Pons (tissue), 1 donor: Measurements from ENCODE around the gene DIP2A.
"Not testable (repeated sequence)": the region's sequence is repeated elsewhere in the genome, so short reads cannot be mapped to it uniquely, and the experiment has no call there.

Experiments used
- DNase-seq: peaks from one replicate; pipeline ENCODE4 v3.0.0-alpha.2; 2016; ENCODE audit warnings: low spot score

DIP2A gene

DNA sequence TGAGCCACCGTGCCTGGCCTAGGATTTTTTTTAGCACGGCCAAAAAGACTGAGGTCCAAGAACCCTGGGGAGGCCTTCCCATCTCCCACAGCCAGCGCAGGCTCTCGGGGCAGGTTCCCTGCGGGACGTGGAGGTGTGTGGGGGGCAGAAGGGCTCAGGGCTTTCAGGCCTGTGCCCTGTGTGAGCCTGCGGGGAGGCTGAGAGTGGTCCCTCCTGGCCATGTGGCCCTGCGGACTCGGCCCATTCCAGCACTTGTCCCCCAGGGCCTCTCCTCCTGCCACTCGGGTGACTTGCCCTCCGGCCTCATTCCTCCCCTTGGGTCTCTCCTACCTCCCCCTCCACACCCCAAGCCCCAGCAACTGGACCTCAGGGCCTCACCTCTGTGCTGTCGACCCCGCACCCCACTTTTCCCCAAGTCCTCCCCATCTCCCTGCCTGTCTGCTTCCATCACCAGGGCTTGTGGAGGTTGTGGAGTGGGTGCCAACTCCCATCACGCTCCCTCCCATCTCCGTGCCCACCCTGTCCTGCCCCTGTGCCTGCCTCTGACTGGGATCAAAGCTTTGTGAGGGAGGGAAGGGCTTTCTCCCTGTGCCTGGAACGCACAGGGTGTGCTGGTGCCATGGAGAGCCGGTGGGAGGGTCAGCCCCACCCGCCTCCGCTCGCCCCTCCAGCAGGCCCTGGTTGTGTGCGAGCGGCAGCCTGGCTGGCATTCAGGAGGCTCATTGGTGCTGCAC, 32.2 kb upstream of the DIP2A start:
- no peak for DNase-seq

DNA sequence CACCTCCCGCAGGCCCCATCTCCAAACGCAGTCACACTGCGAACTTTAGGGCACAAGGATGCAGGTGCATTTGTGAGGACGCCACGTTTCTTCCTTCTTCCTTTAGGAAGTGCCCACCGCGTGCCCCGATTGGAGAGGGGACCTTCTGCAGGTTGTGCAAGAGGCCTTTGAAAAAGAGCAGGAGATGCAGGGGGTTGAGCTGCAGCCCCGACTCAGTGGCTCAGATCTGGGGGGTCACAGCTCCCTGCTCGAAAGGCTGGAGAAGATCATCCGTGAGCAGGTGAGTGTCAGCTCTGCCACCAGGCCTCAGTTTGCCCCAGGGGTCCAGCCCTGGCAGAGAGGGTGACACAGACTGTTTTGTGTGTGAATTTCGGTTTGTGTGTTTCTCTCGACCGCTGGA, 31.2 kb upstream of the DIP2A start:
- DNase-seq: no peak

DNA sequence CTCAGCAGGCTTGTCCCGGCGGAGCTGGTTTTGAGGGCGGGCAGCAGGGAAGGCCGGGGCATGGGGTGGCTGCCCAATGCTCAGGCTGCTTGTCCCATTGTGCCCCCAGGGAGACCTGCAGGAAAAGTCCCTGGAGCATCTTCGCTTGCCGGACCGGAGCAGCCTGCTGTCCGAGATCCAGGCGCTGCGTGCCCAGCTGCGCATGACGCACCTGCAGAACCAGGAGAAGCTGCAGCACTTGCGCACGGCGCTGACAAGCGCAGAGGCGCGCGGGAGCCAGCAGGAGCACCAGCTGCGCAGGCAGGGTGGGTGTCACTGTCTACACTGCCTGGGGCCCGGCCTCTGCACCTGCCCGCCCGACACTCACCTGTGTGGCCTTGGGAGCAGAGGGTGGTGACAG, 30.4 kb upstream of the DIP2A start:
- DNase-seq: no peak

DNA sequence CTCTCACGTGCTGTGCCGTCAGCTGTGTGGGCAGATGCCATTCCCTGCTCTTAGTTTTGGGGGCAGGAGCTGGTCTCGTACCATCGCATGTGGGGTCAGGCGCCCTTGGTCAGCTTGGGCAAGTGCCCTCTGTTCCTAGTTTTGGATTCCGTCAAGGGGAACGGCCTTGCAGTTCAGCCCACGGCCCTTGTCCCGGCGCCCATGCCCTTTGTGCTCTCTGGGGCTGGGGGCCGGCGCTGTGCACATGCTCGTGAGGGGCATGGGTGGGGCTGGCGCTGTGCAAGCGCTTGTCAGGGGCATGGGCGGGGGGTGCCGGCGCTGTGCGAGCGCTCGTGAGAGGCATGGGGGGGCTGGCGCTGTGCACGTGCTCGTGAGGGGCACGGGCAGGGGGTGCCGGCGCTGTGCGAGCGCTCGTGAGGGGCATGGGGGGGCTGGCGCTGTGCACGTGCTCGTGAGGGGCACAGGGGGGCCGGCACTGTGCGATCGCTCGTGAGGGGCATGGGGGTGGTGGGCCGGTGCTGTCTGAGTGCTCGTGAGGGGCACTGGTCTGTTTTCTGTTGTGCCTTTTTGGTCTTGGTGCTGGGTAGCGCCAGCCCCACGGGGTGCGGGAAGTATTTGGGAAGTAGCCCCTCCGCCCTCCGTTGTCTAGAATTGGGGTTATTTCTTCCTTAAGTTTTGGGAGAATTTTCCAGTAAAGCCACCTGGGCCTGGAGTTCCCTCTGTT, 29.5 kb upstream of the DIP2A start:
- no peak for DNase-seq

DNA sequence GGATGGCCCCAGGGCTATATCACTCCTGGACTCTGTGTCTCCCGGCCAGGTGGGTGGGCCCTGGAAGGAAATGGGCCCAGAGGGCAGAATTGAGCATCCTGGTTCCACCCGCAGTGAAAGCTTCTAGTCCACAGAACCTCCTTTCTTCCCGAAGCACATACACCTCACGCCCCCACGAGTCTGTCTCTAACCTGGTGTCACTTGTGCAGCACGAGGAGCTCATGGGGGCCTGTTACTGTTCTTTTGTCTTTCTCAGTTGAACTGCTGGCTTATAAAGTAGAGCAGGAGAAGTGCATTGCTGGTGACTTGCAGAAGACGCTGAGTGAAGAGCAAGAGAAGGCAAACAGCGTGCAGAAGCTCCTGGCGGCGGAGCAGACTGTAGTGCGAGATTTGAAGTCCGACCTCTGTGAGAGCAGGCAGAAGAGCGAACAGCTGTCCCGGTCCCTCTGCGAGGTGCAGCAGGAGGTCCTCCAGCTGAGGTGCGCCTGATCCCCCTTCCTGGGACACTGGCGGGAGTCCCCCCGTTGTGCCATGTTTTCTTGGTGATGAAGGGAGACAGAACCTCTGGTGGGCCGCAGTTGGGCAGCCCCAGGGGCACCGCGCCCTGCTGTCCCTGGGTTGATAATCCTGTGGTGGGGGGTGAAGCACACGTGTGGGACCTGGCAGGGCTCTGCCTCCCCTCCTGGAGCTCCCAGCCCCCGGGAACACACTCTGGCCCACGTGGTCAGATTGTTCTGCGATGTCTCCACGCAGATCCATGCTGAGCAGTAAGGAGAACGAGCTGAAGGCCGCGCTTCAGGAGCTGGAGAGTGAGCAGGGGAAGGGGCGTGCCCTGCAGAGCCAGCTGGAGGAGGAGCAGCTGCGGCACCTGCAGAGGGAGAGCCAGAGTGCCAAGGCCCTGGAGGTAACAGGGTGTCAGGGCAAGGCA, 28.7 kb upstream of the DIP2A start:
- DNase-seq: no peak

DNA sequence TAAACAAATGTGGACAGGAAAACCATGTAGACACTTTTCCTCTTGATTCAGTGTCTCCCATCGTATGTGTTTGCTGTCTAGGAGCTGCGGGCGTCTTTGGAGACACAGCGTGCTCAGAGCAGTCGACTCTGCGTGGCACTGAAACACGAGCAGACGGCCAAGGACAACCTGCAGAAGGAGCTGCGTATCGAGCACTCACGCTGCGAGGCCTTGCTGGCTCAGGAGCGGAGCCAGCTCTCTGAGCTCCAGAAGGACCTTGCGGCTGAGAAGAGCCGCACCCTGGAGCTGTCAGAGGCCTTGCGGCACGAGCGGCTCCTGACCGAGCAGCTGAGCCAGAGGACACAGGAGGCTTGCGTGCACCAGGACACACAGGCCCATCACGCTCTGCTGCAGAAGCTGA, 27.2 kb upstream of the DIP2A start:
- no peak for DNase-seq

DNA sequence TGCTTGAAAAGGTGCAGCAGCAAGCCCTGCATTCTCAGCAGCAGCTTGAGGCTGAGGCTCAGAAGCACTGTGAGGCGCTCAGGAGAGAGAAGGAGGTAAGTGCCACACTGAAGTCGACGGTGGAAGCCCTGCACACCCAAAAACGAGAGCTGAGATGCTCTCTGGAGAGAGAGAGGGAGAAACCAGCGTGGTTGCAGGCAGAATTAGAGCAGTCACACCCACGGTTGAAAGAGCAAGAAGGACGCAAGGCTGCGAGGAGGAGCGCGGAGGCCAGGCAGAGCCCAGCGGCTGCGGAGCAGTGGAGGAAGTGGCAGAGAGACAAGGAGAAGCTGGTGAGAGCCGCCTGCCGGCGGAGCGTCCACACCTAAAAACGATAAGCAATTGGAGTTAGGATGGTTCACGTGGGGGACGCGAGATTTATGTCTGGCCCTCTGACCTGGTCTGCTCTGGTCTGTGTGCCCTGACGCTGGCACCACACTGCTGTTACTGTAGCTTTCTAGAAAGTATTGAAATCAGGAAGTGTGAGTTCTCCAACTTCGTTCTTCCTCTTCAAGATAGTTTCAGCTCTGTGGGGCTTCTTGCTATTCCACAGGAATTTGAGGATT, 26.7 kb upstream of the DIP2A start:
- peak; percentile 78 for DNase-seq

DNA sequence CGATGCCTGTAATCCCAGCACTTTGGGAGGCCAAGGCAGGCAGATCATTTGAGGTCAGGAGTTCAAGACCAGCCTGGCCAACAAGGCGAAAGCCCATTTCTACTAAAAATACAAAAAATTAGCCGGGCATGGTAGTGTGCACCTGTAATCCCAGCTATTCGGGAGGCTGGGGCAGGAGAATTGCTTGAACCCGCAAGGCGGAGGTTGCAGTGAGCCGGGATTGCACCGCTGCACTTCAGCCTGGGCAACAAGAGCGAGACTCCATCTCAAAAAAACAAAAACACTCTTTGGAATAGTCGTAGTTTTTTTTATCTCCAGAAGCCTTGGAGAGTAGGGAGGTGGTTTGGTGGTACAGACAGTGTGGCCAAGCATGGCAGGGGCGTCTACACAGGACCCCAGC, 25.6 kb upstream of the DIP2A start:
- not testable (repeated sequence) for DNase-seq

DNA sequence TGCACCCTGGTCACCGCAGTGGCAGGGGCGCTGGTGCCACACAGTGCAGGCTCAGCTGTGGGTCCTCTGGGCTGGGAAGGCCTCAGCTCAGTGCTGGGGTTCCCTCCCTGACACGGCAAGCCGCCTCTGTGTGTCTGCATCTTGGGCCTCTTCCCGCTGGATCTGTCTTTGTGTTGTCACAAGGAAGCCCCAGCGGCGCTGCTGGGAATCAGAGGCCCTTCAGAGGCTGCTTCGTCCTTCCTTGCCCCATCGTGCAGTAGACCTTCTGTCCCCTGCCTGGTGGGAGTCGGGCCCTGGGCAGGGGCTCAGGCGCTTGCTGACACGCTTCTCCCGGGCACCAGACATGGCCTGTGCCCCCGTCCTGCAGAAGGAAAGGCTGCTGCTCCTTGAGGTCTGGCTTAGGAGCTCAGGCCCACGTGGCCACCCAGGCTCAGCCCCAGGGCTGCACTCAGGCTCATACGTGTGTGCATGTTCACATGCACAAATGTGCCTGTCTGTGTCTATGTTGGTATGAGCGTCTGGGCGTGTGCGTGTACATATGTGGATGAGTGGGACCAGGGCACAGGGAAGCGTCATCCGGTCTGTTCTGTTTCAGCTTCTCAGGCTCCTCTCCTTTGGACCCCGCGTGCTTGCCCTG, 24.3 kb upstream of the DIP2A start:
- no peak for DNase-seq

DNA sequence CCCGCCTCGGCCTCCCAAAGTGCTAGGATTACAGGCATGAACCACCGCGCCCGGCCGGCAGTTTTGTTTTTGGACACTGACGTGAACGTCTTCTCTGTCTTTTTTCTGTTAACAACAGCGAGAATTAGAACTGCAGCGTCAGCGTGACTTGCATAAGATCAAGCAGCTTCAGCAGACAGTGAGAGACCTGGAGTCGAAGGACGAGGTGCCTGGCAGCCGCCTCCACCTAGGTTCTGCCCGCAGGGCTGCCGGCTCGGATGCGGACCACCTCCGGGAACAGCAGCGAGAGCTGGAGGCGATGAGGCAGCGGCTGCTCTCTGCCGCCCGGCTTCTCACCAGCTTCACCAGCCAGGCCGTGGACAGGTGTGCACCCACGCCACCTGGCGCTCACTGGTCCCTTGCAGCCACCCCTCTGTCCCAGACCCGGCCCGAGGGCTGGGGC, 22.9 kb upstream of the DIP2A start:
- no peak for DNase-seq

DNA sequence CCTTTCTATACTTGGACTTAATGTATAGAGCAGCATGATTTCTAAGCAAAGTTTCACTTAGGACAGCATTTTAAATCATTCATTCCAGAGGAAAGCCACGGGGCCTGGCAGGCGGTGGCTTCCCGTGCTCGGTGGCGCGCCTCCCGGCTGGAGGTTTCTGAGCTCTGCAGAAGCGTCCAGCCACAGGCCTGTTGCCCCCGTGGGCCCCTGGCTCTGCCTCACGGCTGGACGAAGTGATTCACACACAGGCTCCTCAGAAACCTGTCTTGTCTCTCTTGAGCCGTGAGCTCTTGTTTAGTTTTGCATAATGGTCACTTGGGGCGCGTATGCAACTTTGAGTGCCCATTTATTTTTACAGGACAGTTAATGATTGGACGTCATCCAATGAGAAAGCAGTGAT, 22.1 kb upstream of the DIP2A start:
- DNase-seq: no peak

DNA sequence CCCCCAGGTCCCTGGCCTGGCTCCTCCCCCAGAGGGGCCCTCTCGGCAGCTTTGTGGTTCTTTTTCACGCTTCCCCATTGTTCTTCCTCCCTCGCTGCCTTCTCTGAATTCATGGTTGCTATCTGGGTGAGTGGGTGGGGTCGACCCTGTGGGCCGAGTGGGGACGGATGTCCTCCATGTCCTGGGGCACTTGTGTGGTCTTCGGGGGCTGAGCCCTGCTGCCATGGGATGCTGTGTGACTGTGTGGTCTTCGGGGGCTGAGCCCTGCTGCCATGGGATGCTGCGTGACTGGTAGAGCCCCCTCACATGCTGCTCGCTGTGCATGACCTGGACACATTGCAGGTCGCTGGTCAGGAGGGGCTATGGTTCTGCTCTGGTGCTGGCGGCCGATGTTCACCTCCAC, 21.6 kb upstream of the DIP2A start:
- no peak for DNase-seq

DNA sequence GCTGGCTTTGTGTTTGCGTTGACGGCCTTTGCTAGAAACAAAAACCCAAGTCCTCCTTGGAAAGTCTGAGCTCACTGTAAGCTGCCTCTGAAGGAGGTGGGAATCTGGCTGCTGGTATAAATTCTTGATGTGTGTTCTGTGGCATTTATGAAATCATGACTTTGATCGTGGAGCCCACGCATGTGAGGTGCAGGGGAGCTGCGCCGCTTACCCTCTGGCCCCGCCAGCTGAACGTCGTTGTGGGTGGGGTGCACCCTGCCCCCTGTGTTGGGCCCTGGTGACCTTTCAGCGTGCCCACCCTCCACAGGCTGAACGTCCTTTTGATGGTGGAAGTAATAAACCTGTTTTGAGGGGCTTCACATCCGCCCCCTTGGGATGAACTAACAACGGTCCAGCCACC, 21.2 kb upstream of the DIP2A start:
- no peak for DNase-seq

DNA sequence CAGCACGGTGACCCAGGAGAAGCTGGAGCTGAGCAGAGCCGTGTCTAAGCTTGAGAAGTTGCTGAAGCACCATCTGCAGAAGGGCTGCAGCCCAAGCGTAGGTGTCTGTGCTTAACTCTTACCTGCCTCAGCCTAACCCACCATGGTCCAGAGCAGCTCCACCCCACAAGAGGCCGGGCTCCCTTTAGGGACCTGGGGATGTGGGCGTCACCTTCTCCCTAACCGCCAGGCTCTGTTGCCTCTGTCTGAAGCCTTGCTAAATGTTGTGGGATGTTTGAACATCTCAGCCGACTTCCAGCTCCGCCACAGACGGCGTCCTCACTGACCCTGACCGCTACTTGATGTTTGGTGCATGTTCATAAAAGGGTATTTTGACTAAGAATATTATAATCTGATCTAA, 20.4 kb upstream of the DIP2A start:
- DNase-seq: no peak

DNA sequence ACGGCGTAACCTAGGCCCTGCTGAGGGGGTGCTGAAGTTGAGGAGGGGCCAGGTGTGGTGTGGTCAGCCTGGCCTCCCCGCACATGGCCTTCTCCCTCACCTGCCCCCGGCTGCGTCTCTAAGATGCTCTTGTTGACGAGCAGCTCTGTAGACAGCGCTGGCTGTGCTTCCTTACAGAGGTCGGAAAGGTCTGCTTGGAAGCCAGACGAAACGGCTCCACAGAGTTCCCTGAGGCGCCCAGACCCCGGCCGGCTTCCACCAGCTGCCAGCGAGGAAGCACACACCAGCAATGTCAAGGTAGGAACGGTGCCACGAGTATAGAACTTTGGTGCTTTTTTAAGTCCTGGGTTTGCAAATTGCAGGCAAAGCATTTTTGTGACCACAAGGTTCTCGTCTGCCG, 18.8 kb upstream of the DIP2A start:
- DNase-seq: no peak

DNA sequence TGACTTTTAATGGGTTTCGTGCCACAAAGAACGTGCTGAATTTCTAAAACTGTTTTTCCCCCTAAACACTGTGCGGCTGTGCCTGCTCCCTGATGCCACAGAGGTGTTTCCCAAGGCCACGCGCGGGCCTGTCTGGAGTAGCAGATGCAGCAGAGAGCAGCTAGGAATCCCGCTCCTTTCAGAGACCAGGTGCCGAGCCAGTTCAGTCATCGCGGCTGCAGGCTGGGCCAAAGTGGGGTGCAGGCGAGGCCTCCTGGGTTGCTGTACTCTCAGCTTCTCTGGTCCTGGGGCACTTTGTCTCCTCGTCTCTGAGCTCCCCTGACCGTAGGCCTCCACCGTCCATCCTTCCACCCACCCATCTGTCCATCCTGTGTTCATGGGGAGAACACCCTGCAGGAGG, 17.4 kb upstream of the DIP2A start:
- no peak for DNase-seq

DNA sequence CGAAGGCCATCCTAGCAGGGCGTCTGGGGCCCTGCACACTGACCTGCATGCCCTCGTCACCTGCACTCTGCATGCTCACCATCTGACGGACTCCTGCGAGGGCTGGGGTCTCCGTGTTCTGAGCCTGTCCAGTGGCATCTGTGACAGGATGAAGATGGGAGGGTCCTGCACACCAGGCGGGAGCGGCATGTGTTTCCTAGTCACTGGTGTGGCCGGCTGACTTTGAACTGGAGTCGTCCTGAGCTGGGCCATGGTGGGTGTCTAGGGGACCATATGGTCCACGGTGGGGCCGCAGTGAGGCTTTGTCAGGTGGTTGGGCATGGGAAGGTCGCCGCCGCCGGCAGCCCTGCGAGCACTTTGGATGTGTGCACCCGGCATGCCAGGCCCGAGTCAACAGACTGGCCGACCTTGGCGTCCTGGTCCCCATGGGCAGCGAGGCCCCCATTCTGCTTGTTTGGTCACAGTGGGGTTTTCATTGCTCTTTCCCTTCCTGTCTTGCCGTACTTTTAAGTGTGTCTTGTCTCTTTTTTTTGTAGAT, 16.7 kb upstream of the DIP2A start:
- no peak for DNase-seq

DNA sequence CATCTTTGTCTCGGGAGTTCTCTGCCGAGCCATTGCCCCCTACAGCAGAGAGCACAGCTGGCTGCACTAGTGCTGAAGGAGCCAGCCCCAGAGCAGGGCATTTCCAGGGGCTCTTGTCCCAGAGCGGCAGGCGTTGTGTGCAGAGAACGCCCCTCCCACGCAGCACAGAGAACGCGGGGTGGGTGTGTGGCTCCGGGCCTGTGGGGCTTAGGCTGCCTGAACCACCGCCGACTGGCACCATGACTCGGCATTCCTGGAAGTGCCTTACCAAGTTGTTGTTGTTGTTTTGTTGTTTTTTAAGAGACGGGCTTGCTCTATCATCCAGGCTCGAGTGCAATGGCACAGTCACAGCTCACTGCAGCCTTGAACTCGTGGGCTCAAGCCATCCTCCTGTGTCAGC, 15.8 kb upstream of the DIP2A start:
- no peak for DNase-seq

DNA sequence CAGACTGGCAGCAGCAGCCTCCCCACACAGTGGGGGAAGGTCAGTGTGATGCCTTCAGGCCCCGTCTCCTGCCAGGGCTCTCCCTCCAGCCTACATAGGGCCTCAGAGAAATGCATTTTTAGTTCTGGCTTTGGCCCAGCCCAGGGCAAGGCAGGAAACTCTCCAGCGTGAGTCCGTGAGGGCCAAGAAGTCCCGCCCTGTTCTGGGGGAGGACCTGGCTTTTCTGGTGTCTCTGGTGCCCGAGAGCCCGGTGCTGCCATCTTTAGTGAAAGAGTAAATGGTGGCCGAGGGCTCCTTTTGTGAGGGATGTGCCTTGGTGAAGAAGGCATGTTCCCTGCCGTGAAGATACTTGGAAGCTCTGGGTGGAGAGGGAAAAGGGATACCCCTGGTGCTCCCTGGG, 14.8 kb upstream of the DIP2A start:
- DNase-seq: no peak

DNA sequence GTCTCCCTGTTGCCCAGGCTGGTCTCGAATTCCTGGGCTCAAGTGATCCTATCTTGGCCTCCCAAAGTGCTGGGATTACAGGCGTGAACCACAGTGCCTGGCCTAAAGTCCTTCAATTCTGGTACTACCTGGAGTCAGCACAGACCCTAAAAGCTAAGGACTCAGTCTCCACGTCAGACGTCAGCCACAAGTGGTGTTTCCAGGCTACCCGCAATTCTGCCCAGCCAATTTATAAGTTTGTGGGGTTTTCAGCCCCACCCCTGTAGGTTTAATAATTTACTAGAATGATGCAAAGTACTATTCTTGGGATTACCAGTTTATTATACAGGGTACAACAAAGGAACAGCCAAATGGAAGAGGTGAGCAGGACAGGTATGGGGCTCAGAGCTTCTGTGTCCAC, 10.6 kb upstream of the DIP2A start:
- no peak for DNase-seq

DNA sequence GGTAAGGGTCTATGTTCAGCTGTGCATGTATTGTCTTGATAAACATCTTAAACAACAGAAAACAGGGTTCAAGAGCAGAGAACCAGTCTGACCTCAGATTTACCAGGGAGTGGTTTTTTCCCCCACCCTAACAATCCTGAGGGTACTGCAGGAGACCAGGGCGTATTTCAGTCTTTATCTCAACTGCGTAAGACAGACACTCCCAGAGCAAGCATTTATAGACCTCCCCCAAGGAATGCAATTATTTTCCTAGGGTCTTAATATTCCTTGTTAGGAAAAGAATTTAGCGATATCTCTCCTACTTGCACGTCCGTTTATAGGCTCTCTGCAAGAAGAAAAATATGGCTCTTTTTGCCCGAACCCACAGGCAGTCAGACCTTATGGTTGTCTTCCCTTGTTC, 9.8 kb upstream of the DIP2A start:
- DNase-seq: not testable (repeated sequence)

DNA sequence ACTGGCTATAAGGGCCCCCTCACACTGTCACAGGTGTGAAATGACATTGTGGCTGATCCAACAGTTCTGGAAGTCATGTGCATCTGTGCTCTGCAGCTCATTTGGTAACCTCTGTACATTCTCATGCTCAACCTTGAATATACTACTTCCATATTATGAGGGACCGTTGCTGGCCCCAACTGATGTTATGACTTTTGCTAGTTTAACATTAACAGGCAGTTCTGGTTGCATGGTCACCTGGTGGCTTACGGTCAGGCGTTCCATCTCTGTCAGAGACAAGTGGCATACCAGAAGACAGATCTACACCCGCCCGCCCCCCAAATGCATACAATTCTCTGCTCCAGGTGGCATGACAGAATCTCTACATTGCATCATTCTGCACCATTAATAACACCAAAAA, 6.0 kb upstream of the DIP2A start:
- DNase-seq: no peak
